ENCODE data around the gene NSG2.

DNA sequence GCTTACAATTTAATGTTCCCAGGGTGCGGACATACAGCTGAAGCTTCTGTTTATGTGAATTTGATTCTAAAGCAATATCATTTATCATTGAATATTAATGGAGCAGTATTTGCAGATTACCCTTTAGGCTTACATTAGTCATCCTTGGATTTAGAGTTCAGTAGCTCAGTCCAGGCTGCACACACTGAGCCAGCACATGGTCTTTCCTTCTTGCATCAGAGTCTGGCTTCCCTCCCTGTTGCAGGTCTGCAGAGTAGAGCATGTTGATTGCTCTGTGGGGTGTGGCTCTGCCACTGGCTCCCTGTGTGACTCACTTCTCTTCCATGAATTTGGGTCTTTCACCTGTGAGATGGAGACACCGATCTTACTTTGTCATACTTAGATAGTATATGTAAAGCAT lies 36.8 kb downstream of the NSG2 start:
- TF ChIP-seq POLR2A (IDR thresholded peaks at IDR 0.05): no peak
- TF ChIP-seq, protein P1, sequence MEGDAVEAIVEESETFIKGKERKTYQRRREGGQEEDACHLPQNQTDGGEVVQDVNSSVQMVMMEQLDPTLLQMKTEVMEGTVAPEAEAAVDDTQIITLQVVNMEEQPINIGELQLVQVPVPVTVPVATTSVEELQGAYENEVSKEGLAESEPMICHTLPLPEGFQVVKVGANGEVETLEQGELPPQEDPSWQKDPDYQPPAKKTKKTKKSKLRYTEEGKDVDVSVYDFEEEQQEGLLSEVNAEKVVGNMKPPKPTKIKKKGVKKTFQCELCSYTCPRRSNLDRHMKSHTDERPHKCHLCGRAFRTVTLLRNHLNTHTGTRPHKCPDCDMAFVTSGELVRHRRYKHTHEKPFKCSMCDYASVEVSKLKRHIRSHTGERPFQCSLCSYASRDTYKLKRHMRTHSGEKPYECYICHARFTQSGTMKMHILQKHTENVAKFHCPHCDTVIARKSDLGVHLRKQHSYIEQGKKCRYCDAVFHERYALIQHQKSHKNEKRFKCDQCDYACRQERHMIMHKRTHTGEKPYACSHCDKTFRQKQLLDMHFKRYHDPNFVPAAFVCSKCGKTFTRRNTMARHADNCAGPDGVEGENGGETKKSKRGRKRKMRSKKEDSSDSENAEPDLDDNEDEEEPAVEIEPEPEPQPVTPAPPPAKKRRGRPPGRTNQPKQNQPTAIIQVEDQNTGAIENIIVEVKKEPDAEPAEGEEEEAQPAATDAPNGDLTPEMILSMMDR (IDR thresholded peaks at IDR 0.05): no peak
